ENCODE results near the gene PRXL2C.
"Not testable (repeated sequence)": the region's sequence is repeated elsewhere in the genome, so short reads cannot be mapped to it uniquely, and the experiment has no call there.

The PRXL2C gene, protein sequence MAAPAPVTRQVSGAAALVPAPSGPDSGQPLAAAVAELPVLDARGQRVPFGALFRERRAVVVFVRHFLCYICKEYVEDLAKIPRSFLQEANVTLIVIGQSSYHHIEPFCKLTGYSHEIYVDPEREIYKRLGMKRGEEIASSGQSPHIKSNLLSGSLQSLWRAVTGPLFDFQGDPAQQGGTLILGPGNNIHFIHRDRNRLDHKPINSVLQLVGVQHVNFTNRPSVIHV

GRCh38 chr9:96655198-96655851 is at the start of gene PRXL2C:
PRXL2C (minus strand) TSS chr9:96655317; CDS start chr9:96655281, 36 bp downstream.
- Histone ChIP-seq H3K36me3 (ENCODE audit: insufficient read depth) (no peaks in the 10 kb centered on the region), H2AFZ (ENCODE audit: low read depth) (peak within 1 kb of the TSS; percentile 95), H3K27me3 (ENCODE audit: insufficient read depth, low read depth) (no peaks in the 10 kb centered on the region), H3K27ac (peak within 1 kb of the TSS; percentile 70), H3K9ac (peak within 1 kb of the TSS; percentile 74), H3K79me2 (ENCODE audit: insufficient read depth, low read depth) (no peaks in the 10 kb centered on the region), H3K4me3 (IDR thresholded peaks at IDR 0.05; ENCODE audit: insufficient read depth, low read depth, low read length) (no peak within 1 kb of the TSS), H4K20me1 (ENCODE audit: insufficient read depth) (no peaks in the 10 kb centered on the region), H3K4me1 (ENCODE audit: low read depth, poor library complexity, severe bottlenecking) (peaks cover 17% of the 10 kb centered on the region), H3K4me2 (peak within 1 kb of the TSS; percentile 91)
- no peak for TF ChIP-seq CTCF (conservative IDR thresholded peaks at IDR 0.05; ENCODE audit: low read depth, low read length)

DNA sequence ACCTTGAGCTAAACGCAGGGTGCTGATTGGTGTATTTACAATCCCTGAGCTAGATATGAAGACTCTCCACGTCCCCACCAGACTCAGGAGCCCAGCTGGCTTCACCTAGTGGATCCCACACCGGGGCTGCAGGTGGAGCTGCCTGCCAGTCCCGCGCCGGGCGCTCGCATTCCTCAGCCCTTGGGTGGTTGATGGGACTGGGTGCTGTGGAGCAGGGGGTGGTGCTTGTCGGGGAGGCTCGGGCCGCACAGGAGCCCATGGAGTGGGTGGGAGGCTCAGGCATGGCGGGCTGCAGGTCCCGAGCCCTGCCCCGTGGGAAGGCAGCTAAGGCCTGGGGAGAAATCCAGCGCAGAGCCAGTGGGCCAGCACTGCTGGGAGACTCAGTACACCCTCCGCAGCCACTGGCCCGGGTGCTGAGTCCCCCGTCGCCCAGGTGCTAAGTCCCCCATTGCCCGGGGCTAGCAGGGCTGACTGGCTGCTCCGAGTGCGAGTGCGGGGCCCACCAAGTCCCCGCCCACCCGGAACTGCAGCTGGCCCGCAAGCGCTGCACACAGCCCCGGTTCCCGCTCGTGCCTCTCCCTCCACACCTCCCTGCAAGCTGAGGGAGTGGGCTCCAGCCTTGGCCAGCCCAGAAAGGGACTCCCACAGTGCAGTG is 45.7 kb upstream of the PRXL2C start:
- H3K9ac ChIP-seq; H3K4me1 ChIP-seq (ENCODE audit: low read depth, poor library complexity, severe bottlenecking); H3K36me3 ChIP-seq (ENCODE audit: insufficient read depth); H2AFZ ChIP-seq (ENCODE audit: low read depth); H3K4me2 ChIP-seq; H3K27ac ChIP-seq; H3K4me3 ChIP-seq (IDR thresholded peaks at IDR 0.05; ENCODE audit: insufficient read depth, low read depth, low read length); H3K27me3 ChIP-seq (ENCODE audit: insufficient read depth, low read depth); H4K20me1 ChIP-seq (ENCODE audit: insufficient read depth); H3K79me2 ChIP-seq (ENCODE audit: insufficient read depth, low read depth): not testable (repeated sequence)

- Histone ChIP-seq H4K20me1 (ENCODE audit: insufficient read depth) (no peaks in the 10 kb centered on the region), H3K36me3 (ENCODE audit: insufficient read depth) (no peaks in the 10 kb centered on the region), H3K9ac (no peak overlapping the region), H3K27me3 (ENCODE audit: insufficient read depth, low read depth) (no peaks in the 10 kb centered on the region), H3K4me1 (ENCODE audit: low read depth, poor library complexity, severe bottlenecking) (no peaks in the 10 kb centered on the region), H3K4me3 (IDR thresholded peaks at IDR 0.05; ENCODE audit: insufficient read depth, low read depth, low read length) (no peak overlapping the region), H3K27ac (no peak overlapping the region), H2AFZ (ENCODE audit: low read depth) (no peak overlapping the region; the same call in 1 of the 2 replicates), H3K79me2 (ENCODE audit: insufficient read depth, low read depth) (no peaks in the 10 kb centered on the region), H3K4me2 (no peak overlapping the region)
- no peak for TF ChIP-seq CTCF (conservative IDR thresholded peaks at IDR 0.05; ENCODE audit: low read depth, low read length)
These were observed 36.2 kb upstream of the PRXL2C start for GRCh38 chr9:96691326-96691725.

DNA sequence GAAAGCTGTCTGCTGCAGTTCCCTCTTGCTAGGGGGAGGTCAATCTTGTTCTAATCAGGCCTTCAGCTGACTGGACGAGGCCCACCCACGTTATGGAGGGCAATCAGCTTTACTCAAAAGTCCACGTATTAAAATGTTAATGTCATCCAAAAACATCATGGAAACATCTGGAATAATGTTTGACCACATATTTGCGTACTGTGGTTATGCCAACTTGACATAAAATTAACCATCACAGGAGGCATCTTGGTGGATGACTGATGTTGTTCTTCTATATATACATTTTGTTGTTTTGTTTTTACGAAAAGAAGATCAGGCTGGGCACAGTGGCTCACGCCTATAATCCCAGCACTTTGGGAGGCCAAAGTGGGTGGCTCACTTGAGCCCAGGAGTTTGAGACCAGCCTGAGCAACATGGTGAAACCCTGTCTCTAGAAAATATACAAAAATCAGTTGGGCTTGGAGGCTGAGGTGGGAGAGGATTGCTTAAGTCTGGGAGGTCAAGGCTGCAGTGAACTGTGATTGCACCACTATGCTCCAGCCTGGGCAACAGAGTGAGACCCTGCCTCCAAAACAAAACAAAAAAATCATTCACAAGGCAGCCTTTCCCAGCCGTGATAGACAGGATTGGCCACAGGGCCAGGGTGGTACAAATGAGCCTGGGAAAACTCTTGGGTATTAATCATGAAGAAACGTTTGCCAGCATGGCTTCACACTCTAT is 33.8 kb upstream of the PRXL2C start:
- no peak overlapping the region for H3K27ac ChIP-seq
- H3K36me3 ChIP-seq (ENCODE audit: insufficient read depth) = no peaks in the 10 kb centered on the region
- H2AFZ ChIP-seq (ENCODE audit: low read depth) = no peak overlapping the region
- no peak overlapping the region for H3K4me2 ChIP-seq
- no peaks in the 10 kb centered on the region for H3K79me2 ChIP-seq (ENCODE audit: insufficient read depth, low read depth)
- H3K4me1 ChIP-seq (ENCODE audit: low read depth, poor library complexity, severe bottlenecking) = no peaks in the 10 kb centered on the region
- H4K20me1 ChIP-seq (ENCODE audit: insufficient read depth) = no peaks in the 10 kb centered on the region
- H3K4me3 ChIP-seq (IDR thresholded peaks at IDR 0.05; ENCODE audit: insufficient read depth, low read depth, low read length) = no peak overlapping the region
- TF ChIP-seq CTCF (conservative IDR thresholded peaks at IDR 0.05; ENCODE audit: low read depth, low read length) = no peak
- H3K27me3 ChIP-seq (ENCODE audit: insufficient read depth, low read depth) = no peaks in the 10 kb centered on the region
- no peak overlapping the region for H3K9ac ChIP-seq

Measured in KMS-11 (cell line).